Mucosa of stomach (tissue), 1 donor: ENCODE data around the gene COL4A2.
"Not testable (repeated sequence)": the region's sequence is repeated elsewhere in the genome, so short reads cannot be mapped to it uniquely, and the experiment has no call there.

ENCODE experiments used
- H3K27me3 ChIP-seq: one replicate; pipeline ENCODE4 v1.7.0; 2013; ENCODE audit warnings: mild to moderate bottlenecking, low read length; ENCODE audit not compliant: control insufficient read depth, insufficient read depth
- H3K36me3 ChIP-seq: one replicate; pipeline ENCODE4 v1.7.0; 2013; ENCODE audit warnings: low read length; ENCODE audit not compliant: control insufficient read depth, insufficient read depth
- H3K4me1 ChIP-seq: one replicate; pipeline ENCODE4 v1.7.0; 2013; ENCODE audit warnings: mild to moderate bottlenecking, low read length; ENCODE audit not compliant: control insufficient read depth, insufficient read depth
- H3K4me3 ChIP-seq: one replicate; pipeline ENCODE4 v1.7.0; 2013; ENCODE audit warnings: low read length
- H3K9ac ChIP-seq: one replicate; pipeline ENCODE4 v1.7.0; 2013; ENCODE audit warnings: mild to moderate bottlenecking, low read length, moderate library complexity
- H3K9me3 ChIP-seq: one replicate; pipeline ENCODE4 v1.7.0; 2013; ENCODE audit warnings: mild to moderate bottlenecking, low read length, moderate library complexity; ENCODE audit not compliant: control insufficient read depth
- donor health status: Pancreatic carcinoma.

Gene COL4A2

GRCh38 chr13:110446575-110446890, 139.4 kb downstream of the COL4A2 start:
- Histone ChIP-seq H3K36me3 (no peaks in the 10 kb centered on the region), H3K4me1 (no peaks in the 10 kb centered on the region), H3K9ac (no peak overlapping the region), H3K27me3 (no peaks in the 10 kb centered on the region), H3K9me3 (no peaks in the 10 kb centered on the region), H3K4me3 (no peak overlapping the region)

- H3K9me3 ChIP-seq, result no peaks in the 10 kb centered on the region
- no peak overlapping the region for H3K4me3 ChIP-seq
- no peaks in the 10 kb centered on the region for H3K36me3 ChIP-seq
- no peaks in the 10 kb centered on the region for H3K4me1 ChIP-seq
- no peaks in the 10 kb centered on the region for H3K27me3 ChIP-seq
- no peak overlapping the region for H3K9ac ChIP-seq
These were observed 140.0 kb downstream of the COL4A2 start for GRCh38 chr13:110447058-110447511.

GRCh38 chr13:110447801-110448200, 140.7 kb downstream of the COL4A2 start:
- no peaks in the 10 kb centered on the region for H3K9me3 ChIP-seq
- H3K4me1 ChIP-seq, result no peaks in the 10 kb centered on the region
- no peak overlapping the region for H3K4me3 ChIP-seq
- no peak overlapping the region for H3K9ac ChIP-seq
- H3K36me3 ChIP-seq, result no peaks in the 10 kb centered on the region
- no peaks in the 10 kb centered on the region for H3K27me3 ChIP-seq

GRCh38 chr13:110448230-110448629, 141.1 kb downstream of the COL4A2 start:
- no peak overlapping the region for H3K9ac ChIP-seq
- no peaks in the 10 kb centered on the region for H3K9me3 ChIP-seq
- H3K27me3 ChIP-seq, result no peaks in the 10 kb centered on the region
- no peaks in the 10 kb centered on the region for H3K4me1 ChIP-seq
- H3K4me3 ChIP-seq, result no peak overlapping the region
- H3K36me3 ChIP-seq, result no peaks in the 10 kb centered on the region

- Histone ChIP-seq H3K27me3 (no peaks in the 10 kb centered on the region), H3K4me3 (no peak overlapping the region), H3K4me1 (no peaks in the 10 kb centered on the region), H3K9me3 (no peaks in the 10 kb centered on the region), H3K36me3 (no peaks in the 10 kb centered on the region), H3K9ac (no peak overlapping the region)
These were observed 141.6 kb downstream of the COL4A2 start for GRCh38 chr13:110448677-110449076.

- no peak overlapping the region for H3K4me3 ChIP-seq
- H3K9ac ChIP-seq, result no peak overlapping the region
- no peaks in the 10 kb centered on the region for H3K9me3 ChIP-seq
- H3K36me3 ChIP-seq, result no peaks in the 10 kb centered on the region
- H3K27me3 ChIP-seq, result no peaks in the 10 kb centered on the region
- H3K4me1 ChIP-seq, result no peaks in the 10 kb centered on the region
These were observed 142.3 kb downstream of the COL4A2 start for GRCh38 chr13:110449219-110450015.

- Histone ChIP-seq H3K27me3 (no peaks in the 10 kb centered on the region), H3K4me1 (no peaks in the 10 kb centered on the region), H3K36me3 (no peaks in the 10 kb centered on the region), H3K4me3 (no peak overlapping the region), H3K9ac (no peak overlapping the region), H3K9me3 (no peaks in the 10 kb centered on the region)
These were observed 143.2 kb downstream of the COL4A2 start for GRCh38 chr13:110450016-110450900.

GRCh38 chr13:110450941-110451730, 144.1 kb downstream of the COL4A2 start:
- no peaks in the 10 kb centered on the region for H3K27me3 ChIP-seq
- H3K4me1 ChIP-seq, result no peaks in the 10 kb centered on the region
- H3K36me3 ChIP-seq, result no peaks in the 10 kb centered on the region
- no peaks in the 10 kb centered on the region for H3K9me3 ChIP-seq
- H3K4me3 ChIP-seq, result no peak overlapping the region
- H3K9ac ChIP-seq, result no peak overlapping the region

- H3K4me3 ChIP-seq, H3K9ac ChIP-seq, H3K36me3 ChIP-seq, H3K9me3 ChIP-seq, H3K4me1 ChIP-seq, H3K27me3 ChIP-seq: not testable (repeated sequence)
These were observed 146.0 kb downstream of the COL4A2 start for GRCh38 chr13:110453091-110453490.

- Histone ChIP-seq H3K4me3 (no peak overlapping the region), H3K36me3 (no peaks in the 10 kb centered on the region), H3K9ac (no peak overlapping the region), H3K4me1 (no peaks in the 10 kb centered on the region), H3K9me3 (no peaks in the 10 kb centered on the region), H3K27me3 (no peaks in the 10 kb centered on the region)
These were observed 146.7 kb downstream of the COL4A2 start for GRCh38 chr13:110453797-110454196.

GRCh38 chr13:110454227-110454859, 147.3 kb downstream of the COL4A2 start:
- no peaks in the 10 kb centered on the region for H3K36me3 ChIP-seq

More at GRCh38 chr13:110454227-110454859, 147.3 kb downstream of the COL4A2 start:
- H3K4me1 ChIP-seq, result no peaks in the 10 kb centered on the region
- H3K4me3 ChIP-seq, result no peak overlapping the region
- no peaks in the 10 kb centered on the region for H3K9me3 ChIP-seq
- H3K27me3 ChIP-seq, result no peaks in the 10 kb centered on the region
- no peak overlapping the region for H3K9ac ChIP-seq
